H9 (cell line): ENCODE results near the gene RHBDD1. TPM values are rescaled to one million over a fixed set of nuclear protein-coding genes. Genes with fewer than 3 reads are reported as not detected.

Source experiments
- DNase-seq: peaks from one replicate; pipeline ENCODE4 v3.0.0-alpha.2; 2017
- H2AFZ ChIP-seq: one replicate; pipeline ENCODE4 v1.6.1; 2013; ENCODE audit warnings: mild to moderate bottlenecking, low read length, control low read depth, moderate library complexity
- H2AK5ac ChIP-seq: 2 replicates; pipeline ENCODE4 v1.6.1; 2013; ENCODE audit warnings: low read length, control low read depth, mixed read lengths; ENCODE audit not compliant: insufficient read length
- H2BK120ac ChIP-seq: one replicate; pipeline ENCODE4 v1.6.1; 2013; ENCODE audit warnings: low read depth, mild to moderate bottlenecking, low read length, control low read depth, inconsistent platforms; ENCODE audit not compliant: poor library complexity, severe bottlenecking
- H2BK12ac ChIP-seq: 2 replicates; pipeline ENCODE4 v1.6.1; 2013; ENCODE audit warnings: low read length, control low read depth, mixed read lengths, low read depth; ENCODE audit not compliant: insufficient read length
- H2BK15ac ChIP-seq: 2 replicates; pipeline ENCODE4 v1.6.1; 2013; ENCODE audit warnings: low read depth, low read length, control low read depth
- H2BK20ac ChIP-seq: one replicate; pipeline ENCODE4 v1.6.1; 2013; ENCODE audit warnings: low read depth, mild to moderate bottlenecking, low read length, control low read depth, inconsistent platforms; ENCODE audit not compliant: poor library complexity, severe bottlenecking
- H2BK5ac ChIP-seq: 2 replicates; pipeline ENCODE4 v1.6.1; 2013; ENCODE audit warnings: low read length, control low read depth, mixed read lengths; ENCODE audit not compliant: insufficient read length
- H3K14ac ChIP-seq: 2 replicates; pipeline ENCODE4 v1.6.1; 2013; ENCODE audit warnings: low read length, control low read depth; ENCODE audit not compliant: insufficient read depth
- H3K18ac ChIP-seq: 2 replicates; pipeline ENCODE4 v1.6.1; 2013; ENCODE audit warnings: low read depth, mild to moderate bottlenecking, mixed read lengths, low read length, control low read depth; ENCODE audit not compliant: insufficient read length
- H3K23ac ChIP-seq: 2 replicates; pipeline ENCODE4 v1.6.1; 2013; ENCODE audit warnings: low read length, control low read depth, mixed read lengths, low read depth; ENCODE audit not compliant: insufficient read length
- H3K23me2 ChIP-seq: 2 replicates; pipeline ENCODE4 v1.6.1; 2013; ENCODE audit warnings: low read depth, mild to moderate bottlenecking, mixed read lengths, low read length, control low read depth; ENCODE audit not compliant: insufficient read length, poor library complexity, severe bottlenecking
- H3K27ac ChIP-seq: 2 replicates; pipeline ENCODE4 v1.5.1; 2013; ENCODE audit warnings: low read length, control low read depth, mixed read lengths, low read depth; ENCODE audit not compliant: insufficient read length
- H3K27me3 ChIP-seq: 2 replicates; pipeline ENCODE4 v1.6.1; 2013; ENCODE audit warnings: low read length, control low read depth, inconsistent platforms; ENCODE audit not compliant: insufficient read depth
- H3K4ac ChIP-seq: 2 replicates; pipeline ENCODE4 v1.6.1; 2013; ENCODE audit warnings: low read depth, mild to moderate bottlenecking, control low read depth, inconsistent platforms, low read length, moderate library complexity
- H3K4me1 ChIP-seq: 2 replicates; pipeline ENCODE4 v1.6.1; 2013; ENCODE audit warnings: low read length, control low read depth, inconsistent platforms; ENCODE audit not compliant: insufficient read depth
- H3K4me2 ChIP-seq: 2 replicates; pipeline ENCODE4 v1.6.1; 2013; ENCODE audit warnings: low read length, control low read depth, mixed read lengths; ENCODE audit not compliant: insufficient read length, insufficient read depth
- H3K56ac ChIP-seq: 2 replicates; pipeline ENCODE4 v1.6.1; 2013; ENCODE audit warnings: low read depth, mild to moderate bottlenecking, mixed read lengths, low read length, control low read depth; ENCODE audit not compliant: insufficient read length
- H3K79me1 ChIP-seq: 2 replicates; pipeline ENCODE4 v1.6.1; 2013; ENCODE audit warnings: low read depth, mild to moderate bottlenecking, moderate library complexity, low read length, control low read depth, inconsistent platforms; ENCODE audit not compliant: insufficient read depth, poor library complexity, severe bottlenecking
- H3K79me2 ChIP-seq: 2 replicates; pipeline ENCODE4 v1.6.1; 2013; ENCODE audit warnings: low read length, control low read depth, inconsistent platforms; ENCODE audit not compliant: insufficient read depth
- H3K9ac ChIP-seq: 2 replicates; pipeline ENCODE4 v1.6.1; 2013; ENCODE audit warnings: low read length, control low read depth, mixed read lengths; ENCODE audit not compliant: insufficient read length; ENCODE audit errors: extremely low read depth
- H3K9me3 ChIP-seq: one replicate; pipeline ENCODE4 v1.6.1; 2013; ENCODE audit warnings: low read depth, low read length, inconsistent platforms; ENCODE audit not compliant: control insufficient read depth
- H3T11ph ChIP-seq: one replicate; pipeline ENCODE4 v1.6.1; 2013; ENCODE audit warnings: mild to moderate bottlenecking, low read length, control low read depth, inconsistent platforms
- H4K20me1 ChIP-seq: one replicate; pipeline ENCODE4 v1.6.1; 2013; ENCODE audit not compliant: control insufficient read depth, insufficient read length, insufficient read depth
- H4K5ac ChIP-seq: 2 replicates; pipeline ENCODE4 v1.6.1; 2013; ENCODE audit warnings: low read depth, mild to moderate bottlenecking, mixed read lengths, low read length, control low read depth; ENCODE audit not compliant: insufficient read length
- H4K8ac ChIP-seq: replicated peaks from 2 replicates; pipeline ENCODE4 v1.6.1; 2013; ENCODE audit warnings: low read length, control low read depth, mixed read lengths, low read depth; ENCODE audit not compliant: insufficient read length
- H4K91ac ChIP-seq: 2 replicates; pipeline ENCODE4 v1.6.1; 2013; ENCODE audit warnings: low read depth, mild to moderate bottlenecking, moderate library complexity, mixed read lengths, low read length, control low read depth; ENCODE audit not compliant: insufficient read length
- H3K27ac Mint-ChIP-seq, 3 experiments: 2 replicates in 2 of 3; 3 replicates in 1 of 3; pipeline ENCODE4 v1.8.0; 2020 to 2021; ENCODE audit warnings: mixed read lengths in 3 of 3, mild to moderate bottlenecking in 1 of 3, moderate library complexity in 1 of 3
- H3K27me3 Mint-ChIP-seq: 2 replicates; pipeline ENCODE4 v1.8.0; 2021; ENCODE audit warnings: low read depth, mild to moderate bottlenecking, moderate library complexity, mixed read lengths
- H3K36me3 Mint-ChIP-seq, 3 experiments: 2 replicates in 2 of 3; 3 replicates in 1 of 3; pipeline ENCODE4 v1.8.0; 2020 to 2021; ENCODE audit warnings: low read depth in 3 of 3, mixed read lengths in 3 of 3; ENCODE audit not compliant: insufficient read depth in 1 of 3
- H3K4me1 Mint-ChIP-seq, 2 experiments: 2 replicates each; pipeline ENCODE4 v1.8.0; 2020; ENCODE audit warnings: mixed read lengths in 2 of 2
- H3K4me3 Mint-ChIP-seq, 2 experiments: 2 replicates in 1 of 2; 3 replicates in 1 of 2; pipeline ENCODE4 v1.8.0; 2020 to 2021; ENCODE audit warnings: mild to moderate bottlenecking in 2 of 2, mixed read lengths in 2 of 2, moderate library complexity in 1 of 2
- H3K9me3 Mint-ChIP-seq, 2 experiments: 2 replicates in 1 of 2; 3 replicates in 1 of 2; pipeline ENCODE4 v1.8.0; 2020; ENCODE audit warnings: mild to moderate bottlenecking in 2 of 2, mixed read lengths in 2 of 2, moderate library complexity in 1 of 2
- CTCF ChIP-seq: fragments of 200-600 bp; sonication (generic); conservative IDR thresholded peaks from 3 replicates; pipeline ENCODE4 v1.8.0; 2021; ENCODE audit warnings: antibody characterized with exemption, mild to moderate bottlenecking
- WGBS: extraction: QIAGEN DNeasy Blood & Tissue Kit; methylation state at CpG from one replicate; pipeline ENCODE4 v1.1.7; 2013; ENCODE audit warnings: missing lambda C conversion rate, low lambda C conversion rate, mixed read lengths; ENCODE audit not compliant: insufficient read length; ENCODE audit errors: extremely low coverage; 5-methylcytosine and 5-hydroxymethylcytosine counted together
- total RNA-seq: library from RNA; stranded (reverse); gene quantifications from 2 replicates; pipeline ENCODE4 v1.2.1, GENCODE V29; 2021

Gene RHBDD1
- total RNA-seq, 1 experiment from 2014 or later, result 24.9 TPM

GRCh38 chr2:227030789-227031188 is 194.9 kb downstream of the RHBDD1 start:
- H3K27me3 ChIP-seq, result no peaks in the 10 kb centered on the region

More at GRCh38 chr2:227030789-227031188, 194.9 kb downstream of the RHBDD1 start:
- Histone ChIP-seq H2BK12ac (no peak overlapping the region), H3K23me2 (no peaks in the 10 kb centered on the region), H3K79me1 (no peaks in the 10 kb centered on the region), H2BK15ac (no peak overlapping the region), H2BK20ac (no peak overlapping the region), H2AFZ (no peak overlapping the region), H3K4me1 (no peaks in the 10 kb centered on the region), H2AK5ac (no peak overlapping the region), H4K5ac (no peak overlapping the region), H3K56ac (no peak overlapping the region), H3K9me3 (no peaks in the 10 kb centered on the region), H3K79me2 (no peaks in the 10 kb centered on the region), H3K14ac (no peak overlapping the region), H2BK5ac (no peak overlapping the region), H3K4me2 (no peak overlapping the region), H3K9ac (no peak overlapping the region), H4K91ac (no peak overlapping the region), H3K27ac (no peak overlapping the region), H4K8ac (no peak overlapping the region), H3K18ac (no peak overlapping the region), H3K4ac (no peak overlapping the region), H3T11ph (no peak overlapping the region), H2BK120ac (no peak overlapping the region), H3K23ac (no peak overlapping the region), H4K20me1 (no peaks in the 10 kb centered on the region)
- Mint-ChIP-seq H3K36me3 (no peaks in the 10 kb centered on the region), H3K4me1 (peaks cover 3 to 7% of the 10 kb centered on the region in 2 experiments; a peak in 1 of 4 replicates), H3K4me3 (no peak overlapping the region), H3K9me3 (no peaks in the 10 kb centered on the region), H3K27ac (no peak overlapping the region), H3K27me3 (no peaks in the 10 kb centered on the region)
- WGBS, result 100% methylated on average over 1 of the region's 2 CpGs
- no peak for TF ChIP-seq CTCF
- no peak for DNase-seq
